IgD-negative memory B cell (primary cell): ENCODE results near the gene SLX9. TPM values are rescaled to one million over a fixed set of nuclear protein-coding genes. Genes with fewer than 3 reads are reported as not detected.

Experiments used
- H3K27ac Mint-ChIP-seq, 3 donors: one replicate each; pipeline ENCODE4 v1.8.0; 2020 to 2022; ENCODE audit warnings: mild to moderate bottlenecking in 3 of 3, mixed read lengths in 3 of 3, moderate library complexity in 1 of 3
- H3K27me3 Mint-ChIP-seq: one replicate; pipeline ENCODE4 v1.8.0; 2021; ENCODE audit warnings: mixed read lengths
- H3K36me3 Mint-ChIP-seq: one replicate; pipeline ENCODE4 v1.8.0; 2020; ENCODE audit warnings: mild to moderate bottlenecking, mixed read lengths
- H3K4me1 Mint-ChIP-seq, 3 donors: one replicate each; pipeline ENCODE4 v1.8.0; 2020 to 2022; ENCODE audit warnings: mixed read lengths in 3 of 3, mild to moderate bottlenecking in 1 of 3
- H3K4me3 Mint-ChIP-seq, 4 donors: one replicate each; pipeline ENCODE4 v1.8.0; 2020 to 2022; ENCODE audit warnings: mild to moderate bottlenecking in 4 of 4, mixed read lengths in 4 of 4, moderate library complexity in 3 of 4
- H3K9me3 Mint-ChIP-seq, 3 donors: one replicate each; pipeline ENCODE4 v1.8.0; 2020 to 2021; ENCODE audit warnings: mixed read lengths in 3 of 3, mild to moderate bottlenecking in 1 of 3
- polyA plus RNA-seq: library from polyadenylated mRNA; unstranded; fragments of 300-500 nt; fragmentation: Illumina TruSeq; gene quantifications from one replicate; pipeline ENCODE4 v1.2.3, GENCODE V29; 2021

The SLX9 gene
- polyA plus RNA-seq, 1 donor from 2014 or later: 12.3 TPM

GRCh38 chr21:45013260-45013841 lies 73.5 kb downstream of the SLX9 start:
- Mint-ChIP-seq H3K27me3 (peaks cover 41% of the 10 kb centered on the region), H3K36me3 (peaks cover 3% of the 10 kb centered on the region), H3K4me3 (no peak overlapping the region), H3K27ac (no peak overlapping the region), H3K9me3 (peaks cover 0 to 7% (median 2%) of the 10 kb centered on the region in 3 donors), H3K4me1 (peaks cover 7 to 9% (median 8%) of the 10 kb centered on the region in 3 donors)

GRCh38 chr21:45014747-45015468 lies 75.1 kb downstream of the SLX9 start:
- Mint-ChIP-seq H3K4me1 (peaks cover 7 to 9% (median 8%) of the 10 kb centered on the region in 3 donors), H3K27me3 (peaks cover 44% of the 10 kb centered on the region), H3K36me3 (peaks cover under 1% of the 10 kb centered on the region), H3K27ac (peak overlapping the region in 1 of 3 donors; percentile 53), H3K9me3 (peaks cover 0 to 2% (median 0%) of the 10 kb centered on the region in 3 donors), H3K4me3 (peak overlapping the region in 1 of 4 donors; percentile 63)

GRCh38 chr21:45015469-45015860 lies 75.6 kb downstream of the SLX9 start:
- Mint-ChIP-seq H3K27ac (no peak overlapping the region), H3K4me1 (peaks cover 7 to 9% (median 8%) of the 10 kb centered on the region in 3 donors), H3K9me3 (peaks cover 0 to 2% (median 0%) of the 10 kb centered on the region in 3 donors), H3K36me3 (no peaks in the 10 kb centered on the region), H3K4me3 (peak overlapping the region in 1 of 4 donors; percentile 22), H3K27me3 (peaks cover 43% of the 10 kb centered on the region)

- peaks cover 0 to 2% (median 0%) of the 10 kb centered on the region in 3 donors for H3K9me3 Mint-ChIP-seq
- no peak overlapping the region for H3K27ac Mint-ChIP-seq
- no peaks in the 10 kb centered on the region for H3K36me3 Mint-ChIP-seq
- no peak overlapping the region for H3K4me3 Mint-ChIP-seq
- peaks cover 43% of the 10 kb centered on the region for H3K27me3 Mint-ChIP-seq
- H3K4me1 Mint-ChIP-seq: peaks cover 7 to 9% (median 8%) of the 10 kb centered on the region in 3 donors
Measured at GRCh38 chr21:45016031-45016405, 76.2 kb downstream of the SLX9 start.

- Mint-ChIP-seq H3K27me3 (peaks cover 38% of the 10 kb centered on the region), H3K27ac (no peak overlapping the region), H3K36me3 (no peaks in the 10 kb centered on the region), H3K9me3 (peaks cover 0 to 2% (median 0%) of the 10 kb centered on the region in 3 donors), H3K4me3 (no peak overlapping the region), H3K4me1 (peaks cover 7 to 9% (median 8%) of the 10 kb centered on the region in 3 donors)
Measured at GRCh38 chr21:45016406-45017038, 76.7 kb downstream of the SLX9 start.

- peaks cover 7 to 9% (median 8%) of the 10 kb centered on the region in 3 donors for H3K4me1 Mint-ChIP-seq
- peaks cover 38% of the 10 kb centered on the region for H3K27me3 Mint-ChIP-seq
- H3K9me3 Mint-ChIP-seq: peaks cover 0 to 2% (median 0%) of the 10 kb centered on the region in 3 donors
- no peaks in the 10 kb centered on the region for H3K36me3 Mint-ChIP-seq
- H3K4me3 Mint-ChIP-seq: peak overlapping the region; percentile 46 to 91 (median 72)
- peak overlapping the region in 1 of 3 donors; percentile 67 for H3K27ac Mint-ChIP-seq
Measured at GRCh38 chr21:45017039-45017960, 77.5 kb downstream of the SLX9 start.

- H3K27ac Mint-ChIP-seq: no peak overlapping the region
- H3K4me1 Mint-ChIP-seq: peaks cover 7 to 9% (median 8%) of the 10 kb centered on the region in 3 donors
- H3K36me3 Mint-ChIP-seq: no peaks in the 10 kb centered on the region
- peaks cover under 1 to 2% (median under 1%) of the 10 kb centered on the region in 3 donors for H3K9me3 Mint-ChIP-seq
- H3K27me3 Mint-ChIP-seq: peaks cover 34% of the 10 kb centered on the region
- H3K4me3 Mint-ChIP-seq: peak overlapping the region; percentile 46 to 91 (median 72)
Measured at GRCh38 chr21:45018131-45019075, 78.6 kb downstream of the SLX9 start.

GRCh38 chr21:45019076-45019886 lies 79.5 kb downstream of the SLX9 start:
- no peaks in the 10 kb centered on the region for H3K36me3 Mint-ChIP-seq
- H3K27ac Mint-ChIP-seq: no peak overlapping the region
- peaks cover 6 to 9% (median 8%) of the 10 kb centered on the region in 3 donors for H3K4me1 Mint-ChIP-seq
- peaks cover 34% of the 10 kb centered on the region for H3K27me3 Mint-ChIP-seq
- peak overlapping the region in 2 of 4 donors; percentile 44 to 79 for H3K4me3 Mint-ChIP-seq
- peaks cover 2 to 4% (median 4%) of the 10 kb centered on the region in 3 donors for H3K9me3 Mint-ChIP-seq

GRCh38 chr21:45019887-45020537 lies 80.2 kb downstream of the SLX9 start:
- H3K4me3 Mint-ChIP-seq: peak overlapping the region in 1 of 4 donors; percentile 40
- peaks cover 5 to 9% (median 7%) of the 10 kb centered on the region in 3 donors for H3K4me1 Mint-ChIP-seq
- peaks cover 2 to 12% (median 4%) of the 10 kb centered on the region in 3 donors for H3K9me3 Mint-ChIP-seq
- peaks cover 30% of the 10 kb centered on the region for H3K27me3 Mint-ChIP-seq
- H3K27ac Mint-ChIP-seq: no peak overlapping the region
- H3K36me3 Mint-ChIP-seq: no peaks in the 10 kb centered on the region

GRCh38 chr21:45020629-45021427 lies 81.0 kb downstream of the SLX9 start:
- Mint-ChIP-seq H3K9me3 (peaks cover 2 to 13% (median 4%) of the 10 kb centered on the region in 3 donors), H3K36me3 (no peaks in the 10 kb centered on the region), H3K27ac (no peak overlapping the region), H3K27me3 (peaks cover 30% of the 10 kb centered on the region), H3K4me1 (peaks cover 5 to 9% (median 7%) of the 10 kb centered on the region in 3 donors), H3K4me3 (peak overlapping the region in 3 of 4 donors; percentile 40 to 76 (median 52))

GRCh38 chr21:45021428-45022347 lies 81.9 kb downstream of the SLX9 start:
- peak overlapping the region in 1 of 4 donors; percentile 76 for H3K4me3 Mint-ChIP-seq
- peaks cover 2 to 13% (median 4%) of the 10 kb centered on the region in 3 donors for H3K9me3 Mint-ChIP-seq

More at GRCh38 chr21:45021428-45022347, 81.9 kb downstream of the SLX9 start:
- Mint-ChIP-seq H3K27me3 (peaks cover 21% of the 10 kb centered on the region), H3K36me3 (no peaks in the 10 kb centered on the region), H3K4me1 (peaks cover 5 to 9% (median 7%) of the 10 kb centered on the region in 3 donors), H3K27ac (peak overlapping the region in 1 of 3 donors; percentile 50)
